CD4-positive, alpha-beta T cell treated with Interferon gamma for 1 hour (primary cell): ENCODE results near the gene DLL1.

ENCODE experiments used
- DNase-seq: peaks from one replicate; pipeline ENCODE4 v3.0.0-alpha.2; 2020

DLL1 gene

DNA sequence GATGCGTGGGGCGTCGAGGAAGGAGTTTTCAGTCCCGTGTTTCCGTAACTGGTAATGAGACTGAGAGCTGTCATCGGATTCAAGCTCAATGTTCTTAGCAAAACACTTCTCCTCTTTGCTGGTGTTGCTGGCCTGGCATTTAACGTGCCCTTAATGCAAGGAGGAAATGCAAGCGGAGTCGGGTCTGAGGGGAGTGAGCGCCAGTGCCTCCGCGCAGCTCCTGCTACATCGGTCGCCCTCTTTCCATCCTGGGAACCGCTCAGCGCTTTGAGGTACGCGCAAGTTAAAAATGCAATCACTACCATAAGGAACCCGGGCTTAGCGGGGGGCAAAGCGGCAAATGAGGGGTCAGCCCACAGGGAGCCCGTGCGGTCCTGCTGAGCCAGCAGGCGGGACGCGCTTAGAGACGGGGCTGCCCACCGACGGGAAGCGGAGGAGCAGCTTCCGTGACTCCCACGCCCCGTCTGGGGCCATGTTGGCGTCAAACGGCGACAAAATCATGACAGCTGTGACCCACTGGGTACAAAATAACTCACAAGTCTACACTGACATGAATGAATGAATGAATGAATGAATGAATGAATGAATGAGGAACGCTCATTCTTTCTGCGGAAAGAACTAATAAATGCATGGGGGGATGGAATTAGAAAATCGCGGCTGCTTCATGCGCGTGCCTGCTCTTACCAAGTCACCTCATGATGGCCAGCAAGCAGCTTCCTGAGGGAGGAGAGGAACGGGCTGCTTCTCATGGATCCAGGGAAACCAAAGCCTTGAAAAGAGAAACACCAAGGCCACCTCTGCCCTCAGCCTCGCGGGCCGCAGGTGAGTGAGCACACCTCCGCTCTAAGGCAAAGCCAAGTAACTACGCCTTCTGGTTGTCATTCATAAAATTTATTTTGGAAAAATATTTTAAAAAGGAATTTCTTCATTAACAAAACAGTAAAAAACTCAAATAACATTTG is 9.3 kb downstream of the DLL1 start:
- no peak for DNase-seq

DNA sequence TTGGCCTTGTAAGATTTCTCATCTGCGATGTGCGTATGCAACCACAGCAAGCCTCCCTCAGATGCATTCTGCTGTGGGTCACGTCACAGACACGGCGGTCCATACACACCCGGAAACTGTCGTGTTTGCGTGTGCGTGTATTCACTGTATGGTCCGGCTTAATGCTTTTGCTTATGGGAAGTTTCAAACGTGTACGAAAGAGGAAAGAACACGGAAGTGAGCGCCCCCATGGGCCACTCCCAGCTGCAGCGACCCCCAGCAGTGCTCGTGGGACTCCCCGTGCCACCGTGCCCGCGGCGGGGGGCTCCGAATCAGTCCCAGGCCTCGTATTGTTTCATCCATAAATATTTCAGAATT is 10.2 kb downstream of the DLL1 start:
- peak; percentile 48 for DNase-seq

DNA sequence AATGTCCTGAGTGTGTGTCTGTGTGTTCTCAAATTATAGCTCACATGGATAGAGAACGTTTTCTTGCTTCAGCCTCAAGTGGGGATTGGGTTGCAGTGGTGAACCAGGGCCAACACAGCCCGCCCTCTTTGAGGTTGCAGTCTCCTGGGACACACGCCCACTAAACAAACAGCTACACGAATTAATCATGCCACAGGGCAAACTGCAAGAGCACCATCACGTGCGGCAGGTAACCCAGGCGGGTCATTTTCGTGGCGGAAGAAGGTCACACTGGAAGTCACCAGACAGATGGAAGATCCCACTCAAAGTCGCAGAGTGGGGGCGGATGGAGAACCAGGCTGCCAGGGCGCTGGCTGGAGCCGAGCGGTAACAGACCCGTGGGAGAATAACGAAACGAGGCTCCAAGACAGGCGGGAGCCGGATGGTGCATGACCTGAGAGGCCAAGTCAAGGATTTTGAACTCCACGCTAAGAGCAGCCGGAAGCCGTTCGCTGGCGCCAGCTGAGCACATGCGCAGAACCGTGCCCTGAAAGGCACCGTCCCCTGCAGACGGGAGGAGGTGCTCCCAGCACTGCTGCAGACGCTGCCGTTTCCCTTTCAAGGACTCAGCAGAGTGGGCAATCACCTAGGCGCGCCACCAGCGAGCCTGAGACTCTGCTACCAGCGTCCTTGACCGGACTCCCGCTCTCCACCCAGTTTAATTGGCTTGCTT is 10.7 kb downstream of the DLL1 start:
- DNase-seq = peak; percentile 70

DNA sequence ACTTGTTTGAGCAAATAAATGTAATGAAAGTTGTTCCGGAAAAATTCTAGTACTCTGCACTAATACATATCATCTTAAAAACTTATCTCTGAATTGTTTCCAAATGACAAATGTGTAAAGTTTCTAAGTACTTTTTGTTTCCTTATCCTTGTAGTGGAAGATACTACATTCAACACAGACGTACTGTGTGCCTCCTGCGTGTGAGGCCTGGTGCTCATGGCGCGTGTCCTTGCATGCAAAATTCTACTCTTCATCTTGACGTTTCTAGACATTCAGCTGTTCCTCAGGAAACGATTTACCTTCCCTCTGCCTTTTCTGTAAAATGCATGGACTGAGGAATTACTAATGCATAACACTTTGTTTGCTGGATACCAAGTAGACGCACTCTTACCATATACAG is 11.5 kb downstream of the DLL1 start:
- no peak for DNase-seq

DNA sequence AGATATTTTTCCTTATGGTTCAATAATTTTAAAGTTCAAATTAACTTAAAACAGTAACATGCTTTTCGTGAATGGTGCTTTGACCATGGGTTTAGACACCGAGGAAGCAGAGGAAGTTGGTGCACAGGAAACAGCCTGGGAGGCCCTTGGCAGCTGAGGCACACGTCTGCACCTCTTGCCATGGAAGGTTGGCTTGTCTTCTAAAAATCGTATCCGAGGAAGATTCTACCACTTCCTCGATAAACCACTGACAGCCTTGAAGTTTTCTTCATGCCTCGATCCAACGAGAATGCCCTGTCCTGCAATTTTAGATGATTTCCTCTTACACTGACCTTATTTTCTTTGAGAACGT is 12.2 kb downstream of the DLL1 start:
- DNase-seq = no peak

DNA sequence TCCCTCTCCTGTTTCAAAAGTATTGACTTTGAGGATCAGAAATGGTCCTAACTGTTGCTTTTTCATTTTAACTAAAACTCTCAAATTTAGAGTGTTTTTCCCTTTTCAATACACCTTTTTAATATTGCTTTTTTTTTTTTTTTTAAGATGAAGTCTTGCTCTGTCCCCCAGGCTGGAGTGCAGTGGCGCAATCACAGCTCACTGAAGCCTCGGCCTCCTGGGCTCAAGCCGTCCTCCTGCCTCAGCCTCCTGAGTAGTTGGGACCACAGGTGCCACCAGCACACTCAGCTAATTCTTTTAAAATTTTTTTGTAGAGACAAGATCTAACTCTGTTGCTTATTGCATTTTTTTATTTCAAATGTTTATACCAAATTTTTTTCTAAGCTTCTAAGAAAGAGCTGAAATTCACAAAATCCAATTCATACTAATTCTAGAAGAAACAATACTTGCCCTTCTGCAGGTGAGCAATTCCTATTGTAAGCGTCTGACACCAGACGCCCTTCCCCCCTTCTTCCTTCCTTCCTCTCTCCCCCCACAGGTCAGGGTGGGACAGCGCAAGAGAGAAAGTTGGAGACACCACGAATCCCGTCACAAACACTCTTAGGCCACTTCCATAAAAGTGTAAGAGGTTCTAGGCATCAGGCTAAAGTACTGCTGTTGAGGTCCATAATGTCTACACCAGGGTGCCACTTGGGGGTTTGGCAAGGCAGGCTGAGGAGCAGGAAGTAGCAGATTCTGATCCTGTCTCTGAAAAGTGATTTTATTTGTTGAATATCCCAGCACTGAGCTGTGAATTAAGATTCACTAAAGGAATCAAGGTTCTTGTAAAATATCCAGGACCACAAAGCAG is 12.8 kb downstream of the DLL1 start:
- no peak for DNase-seq

DNA sequence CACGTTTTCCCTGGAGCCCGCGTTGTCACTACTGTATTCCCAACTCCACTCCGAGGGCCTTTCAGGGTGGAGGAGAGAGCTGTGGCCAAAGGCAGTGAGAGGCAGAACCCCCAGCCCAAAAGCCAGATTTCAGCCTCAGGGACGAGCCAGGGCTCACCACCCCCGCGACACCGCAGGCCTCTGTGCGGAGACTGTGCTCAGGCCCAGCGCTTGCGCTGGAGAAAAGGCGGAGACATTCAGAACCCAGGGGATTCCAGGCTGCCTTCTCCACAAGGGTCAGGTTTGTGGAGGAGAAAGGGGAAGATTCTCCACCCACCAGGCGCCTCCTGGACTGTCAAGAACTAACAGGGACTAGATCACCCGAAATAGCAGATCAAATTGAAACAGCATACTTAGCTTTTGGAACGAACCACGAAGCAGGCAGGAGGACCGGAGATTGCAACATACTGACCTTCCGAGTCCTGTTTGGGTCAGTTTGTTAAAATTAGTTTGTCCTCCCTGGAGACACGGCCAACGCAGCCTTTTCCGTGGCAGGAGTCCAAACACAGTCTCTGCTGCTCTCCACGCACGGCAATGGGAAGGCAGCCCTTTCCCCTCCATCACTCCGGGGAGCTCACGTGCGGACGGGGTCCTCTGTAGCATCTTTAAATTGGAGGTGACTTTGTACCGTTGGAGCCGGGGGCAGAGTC is 14.4 kb downstream of the DLL1 start:
- no peak for DNase-seq

DNA sequence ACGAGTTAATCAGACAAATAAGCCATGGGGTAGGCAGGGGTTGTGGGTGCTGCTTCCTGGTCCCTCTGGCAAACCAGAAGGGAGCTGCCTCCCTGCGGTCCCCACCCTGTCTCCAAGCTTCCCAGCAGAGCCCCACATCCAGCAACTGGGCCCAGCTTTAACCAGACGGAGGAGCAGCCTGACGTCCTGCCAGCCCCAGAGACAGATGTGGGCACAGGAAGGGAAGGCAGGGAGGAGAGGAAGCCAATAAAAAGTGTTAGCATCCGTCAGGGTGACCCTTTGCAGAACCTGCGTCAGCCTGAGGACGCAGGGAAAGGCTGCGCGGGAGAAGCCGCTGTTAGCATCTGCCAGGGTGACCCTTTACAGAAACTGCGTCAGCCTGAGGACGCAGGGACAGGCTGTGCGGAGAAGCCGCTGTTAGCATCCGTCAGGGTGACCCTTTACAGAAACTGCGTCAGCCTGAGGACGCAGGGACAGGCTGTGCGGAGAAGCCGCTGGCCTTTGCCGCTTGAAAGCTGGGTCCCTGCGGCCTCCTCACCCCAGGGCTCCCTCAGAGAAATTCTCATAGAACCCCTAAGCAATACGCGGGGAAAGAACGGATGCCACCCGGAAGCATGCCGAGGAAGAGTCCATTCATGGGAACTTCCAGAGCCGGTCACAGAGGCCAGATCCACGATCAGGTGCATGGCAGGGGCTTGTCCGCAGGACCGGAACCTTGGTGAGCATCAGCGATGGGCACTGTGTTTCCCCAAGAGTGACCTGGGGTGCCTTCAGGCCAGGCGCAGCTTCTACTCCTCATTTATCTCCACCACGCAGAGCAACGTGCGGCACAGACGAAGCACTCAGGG is 15.9 kb downstream of the DLL1 start:
- no peak for DNase-seq

DNA sequence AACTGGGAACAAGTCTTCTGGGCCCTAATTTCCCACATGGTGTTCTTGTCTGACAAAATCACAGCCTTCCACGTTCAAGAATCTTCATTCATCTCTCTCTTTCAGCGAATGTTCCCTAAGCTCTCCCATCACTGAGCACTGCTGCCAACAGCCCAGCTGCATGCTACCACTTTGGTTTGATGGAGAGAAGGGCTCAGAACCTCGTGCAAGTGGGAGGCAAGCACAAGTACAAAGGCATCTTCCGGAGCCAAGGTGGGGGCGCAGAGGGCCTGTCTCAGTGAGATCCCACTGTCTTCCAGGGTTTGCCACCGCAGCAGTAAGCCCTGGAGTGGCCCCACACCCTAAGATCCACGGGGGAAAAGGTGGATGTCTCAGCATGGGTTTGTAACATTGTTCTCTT is 17.2 kb downstream of the DLL1 start:
- no peak for DNase-seq

DNA sequence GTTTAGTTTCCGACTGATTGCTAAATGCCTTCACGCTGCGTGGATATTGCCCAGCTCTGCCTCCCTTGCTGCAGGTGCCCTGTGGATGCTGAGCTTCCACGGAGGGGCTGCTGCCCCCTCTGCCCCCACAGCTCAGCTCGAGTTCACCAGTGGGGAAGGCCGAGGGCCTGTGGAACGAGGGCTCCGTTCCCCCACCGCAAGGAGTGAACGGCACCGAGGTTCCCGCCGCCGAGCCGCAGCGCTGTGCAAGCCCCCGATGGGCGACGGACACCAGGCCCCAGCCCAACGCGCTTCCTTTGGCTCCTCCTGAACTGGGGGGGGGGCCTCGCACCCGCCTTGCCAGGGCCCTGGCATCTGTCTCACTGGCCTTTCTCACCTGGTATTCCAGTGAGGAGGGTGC is 17.7 kb downstream of the DLL1 start:
- no peak for DNase-seq

DNA sequence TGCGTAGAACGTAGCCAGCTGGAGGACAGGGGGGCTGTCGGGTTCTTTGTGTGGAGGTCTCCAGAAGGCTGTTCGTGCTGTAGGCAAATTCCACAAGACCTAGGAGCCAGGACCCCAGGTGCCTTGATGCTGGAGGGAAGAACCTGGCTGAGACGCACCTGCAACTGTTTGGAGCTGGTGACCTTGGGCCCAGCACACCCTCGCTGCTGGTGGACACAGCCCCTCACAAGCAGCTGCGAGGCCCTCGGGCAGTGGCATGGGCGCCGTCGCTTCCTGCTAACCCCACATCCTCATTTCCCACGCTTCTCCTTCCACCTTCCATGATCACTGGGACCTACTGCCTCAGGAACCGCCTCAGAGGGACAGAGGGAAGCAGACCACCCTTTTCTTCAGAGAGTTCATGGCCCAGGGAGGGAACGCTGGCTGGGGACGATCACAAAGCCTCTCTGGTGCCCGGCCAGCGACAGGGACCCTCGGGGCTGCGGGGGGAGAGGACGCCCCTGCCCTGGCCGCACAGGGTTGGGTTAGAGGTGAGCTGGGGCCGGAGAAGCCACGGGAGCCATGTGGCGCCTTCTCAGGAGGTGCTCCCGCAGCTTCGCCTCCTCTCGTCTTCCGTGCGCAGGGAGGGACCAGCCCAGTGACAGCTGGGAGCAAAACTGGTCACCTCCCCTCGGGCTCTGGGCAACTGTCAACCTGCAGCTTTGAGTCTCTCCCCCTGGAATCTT is 18.4 kb downstream of the DLL1 start:
- DNase-seq = no peak

DNA sequence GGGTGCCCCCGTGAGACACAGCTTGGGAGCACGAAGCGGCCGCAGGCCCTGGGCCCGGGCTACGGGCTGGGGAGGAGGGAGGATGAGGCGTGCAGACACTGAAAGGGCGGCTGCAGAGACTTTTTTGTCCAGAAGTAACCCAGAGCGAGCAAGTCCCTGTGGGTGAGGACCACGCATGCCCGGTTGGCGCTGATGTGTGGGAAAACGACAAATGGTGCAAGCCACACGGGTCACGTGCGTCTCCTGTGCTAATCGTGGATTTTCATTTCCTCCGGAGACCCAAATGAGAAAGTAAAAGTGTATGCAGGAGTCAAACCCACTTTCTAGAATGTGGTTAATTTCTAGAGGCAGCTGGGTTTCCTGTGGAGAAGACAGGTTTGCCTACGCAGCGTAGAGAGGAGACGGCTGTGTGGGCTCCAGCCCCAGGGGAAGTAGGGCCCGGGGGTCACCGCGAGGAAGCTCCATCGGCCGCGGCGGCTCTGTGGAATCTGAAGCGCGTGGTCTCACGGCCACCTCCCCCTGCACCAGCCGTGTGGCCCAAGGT is 19.0 kb downstream of the DLL1 start:
- peak; percentile 82 for DNase-seq

DNA sequence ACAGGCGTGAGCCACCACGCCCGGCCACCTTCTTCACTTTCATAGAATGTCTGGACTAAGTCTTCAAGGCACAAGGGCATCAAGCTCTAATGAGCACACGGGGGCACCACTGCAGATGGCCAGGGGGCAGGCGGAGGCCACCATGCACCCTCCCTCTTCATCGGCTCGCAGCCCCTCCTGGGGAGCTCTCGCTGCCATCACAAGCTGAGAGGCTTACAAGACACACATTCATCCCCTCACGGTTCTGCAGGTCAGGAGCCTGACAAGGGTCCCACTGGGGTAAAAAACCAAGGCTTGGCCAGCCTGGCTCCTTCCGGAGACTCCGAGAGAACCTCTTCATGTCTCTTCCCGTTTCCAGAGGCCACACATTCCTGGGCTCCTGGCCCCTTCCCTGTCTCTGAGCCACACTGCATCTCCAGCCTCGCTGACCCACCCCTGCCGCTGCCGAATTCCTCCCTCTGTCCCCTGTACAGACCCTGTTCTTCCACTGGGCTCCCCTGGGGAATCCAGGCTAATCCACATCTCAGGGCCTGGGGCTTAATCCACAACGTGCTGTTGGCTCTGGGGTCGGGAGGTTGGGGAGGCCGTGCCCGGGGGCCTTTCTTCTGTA is 19.8 kb downstream of the DLL1 start:
- no peak for DNase-seq

DNA sequence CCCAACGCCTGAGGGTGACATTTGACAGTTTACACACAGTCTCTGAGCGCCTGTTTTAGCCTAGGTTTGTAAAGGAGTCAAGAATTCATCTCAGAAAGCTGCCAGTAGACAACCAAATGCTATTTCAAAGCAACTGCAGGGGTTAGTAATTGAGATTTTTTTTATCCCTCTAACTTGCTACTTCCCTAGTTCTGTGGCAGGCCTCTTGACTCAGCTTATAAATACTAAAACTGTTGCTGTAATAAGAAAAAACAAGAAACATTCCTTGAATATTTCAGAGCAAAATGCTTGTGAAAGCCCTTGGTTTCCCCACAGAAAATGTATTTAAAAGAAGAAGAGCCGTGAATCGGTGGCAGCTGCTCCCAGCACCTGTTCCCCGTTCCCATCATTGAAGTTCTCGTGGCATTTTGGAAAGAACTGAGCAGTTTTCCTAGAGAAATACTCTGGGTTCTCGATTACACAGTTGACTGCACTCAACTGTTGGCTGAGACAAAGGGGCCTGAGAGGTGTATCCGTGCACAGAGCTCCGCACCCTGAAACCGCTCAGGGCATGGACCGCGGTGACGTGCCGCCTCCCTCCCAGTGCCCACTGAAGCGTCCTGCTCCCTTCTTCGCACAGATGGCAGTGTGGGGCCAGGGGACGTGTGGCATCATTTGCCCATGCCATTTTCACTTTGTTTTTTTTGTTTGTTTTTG is 20.9 kb downstream of the DLL1 start:
- no peak for DNase-seq

DNA sequence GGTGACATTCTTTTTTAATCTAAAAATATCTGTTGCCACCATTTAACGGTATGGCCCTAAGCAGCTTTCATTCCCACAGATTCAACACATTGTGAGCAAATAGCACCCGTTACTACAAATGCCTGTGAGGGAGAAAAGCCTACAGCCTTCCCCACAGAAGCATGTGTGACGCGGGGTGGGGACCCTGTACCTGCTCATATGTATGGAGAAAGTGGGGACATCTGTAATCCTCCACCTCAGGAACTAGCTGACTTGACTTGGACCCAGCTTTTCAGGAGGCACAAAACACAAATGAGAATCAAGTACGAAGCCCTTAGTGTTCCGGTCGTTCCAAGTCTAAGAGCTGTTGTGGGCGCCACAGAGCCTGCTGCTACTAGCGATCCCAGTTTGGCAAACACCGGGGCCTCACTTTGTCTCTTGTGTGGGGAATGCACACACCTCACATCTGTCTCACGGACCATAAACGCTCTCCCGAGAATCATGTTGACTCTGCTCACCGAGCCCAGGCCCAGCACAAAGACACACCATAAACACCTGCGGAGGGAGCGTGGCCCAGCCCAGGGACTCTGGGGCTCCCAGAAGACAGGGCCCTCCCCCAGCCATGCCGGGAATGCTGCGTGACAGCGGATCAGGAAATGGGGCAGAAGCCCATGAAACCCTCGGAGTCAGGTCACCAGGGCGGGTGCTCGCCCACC is 21.6 kb downstream of the DLL1 start:
- DNase-seq = no peak

DNA sequence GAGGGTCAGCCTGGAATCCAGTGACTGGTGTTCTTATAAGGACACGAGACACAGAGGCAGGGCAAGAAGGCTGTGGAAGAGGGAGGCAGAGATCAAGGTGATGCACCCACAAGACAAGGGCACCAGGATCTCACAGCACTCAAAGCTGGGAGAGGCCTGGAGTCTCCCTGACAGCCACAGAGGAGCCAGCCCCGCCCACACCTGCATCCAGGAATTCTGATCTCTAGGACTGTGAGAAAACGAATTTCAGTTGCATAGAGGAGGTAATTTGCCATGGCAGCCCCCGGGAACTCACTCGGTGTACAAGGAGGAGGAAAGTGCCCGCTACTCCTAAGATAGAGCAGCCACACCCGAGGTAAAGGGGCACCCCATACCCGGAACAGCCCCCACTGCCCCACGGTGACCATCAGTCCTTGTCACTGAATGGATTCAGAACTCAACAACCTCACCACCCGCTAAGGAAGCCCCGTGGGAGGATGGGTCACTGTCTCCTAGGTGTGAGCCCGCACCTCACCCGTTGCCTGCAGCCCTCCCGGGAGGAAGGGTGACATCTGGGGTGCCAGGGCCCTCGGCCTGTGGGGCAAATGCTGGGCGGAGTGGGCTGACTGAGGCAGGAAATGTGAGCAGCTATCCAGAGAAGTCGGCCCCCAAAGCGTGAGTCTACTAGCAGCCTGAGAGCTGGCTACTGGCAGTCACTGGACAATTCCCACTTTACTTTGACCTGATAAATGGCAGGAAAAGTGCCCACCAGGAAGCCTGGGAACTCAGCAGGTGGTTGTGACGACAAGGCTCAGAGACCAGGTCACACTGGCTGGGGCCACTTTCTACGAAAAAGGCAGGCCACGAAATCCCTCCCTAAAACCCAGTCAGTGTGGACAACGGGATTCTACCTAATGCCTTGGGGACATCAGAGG is 22.4 kb downstream of the DLL1 start:
- no peak for DNase-seq

DNA sequence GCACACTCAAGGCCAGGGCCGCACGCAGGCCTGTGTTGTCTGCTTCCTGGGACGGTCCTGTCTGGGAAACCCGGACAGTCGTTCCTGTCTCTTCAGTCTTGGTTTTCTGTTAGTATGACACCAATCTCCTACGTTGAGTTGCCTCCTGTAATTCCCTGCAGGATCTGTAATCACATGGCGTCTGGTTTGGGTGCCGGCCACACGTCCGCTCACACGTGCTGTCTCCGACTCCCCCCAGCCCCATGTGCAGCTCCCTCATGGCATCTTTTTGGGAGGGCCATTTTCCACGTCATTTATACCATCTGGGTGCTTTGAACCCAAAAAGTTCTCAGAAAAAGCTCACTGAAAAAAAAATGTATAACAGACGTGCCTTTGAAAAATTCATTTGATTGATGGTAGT is 23.2 kb downstream of the DLL1 start:
- DNase-seq = no peak
